ENCODE data around the gene BHMT. TPM values are rescaled to one million over a fixed set of nuclear protein-coding genes. Genes with fewer than 3 reads are reported as not detected.

Gene BHMT
- total RNA-seq, 4 donors from 2014 or later = 0.30 to 0.64 TPM; not detected in 2

- Histone ChIP-seq H3K27ac (no peak overlapping the region), H3K36me3 (no peaks in the 10 kb centered on the region), H3K4me1 (peaks cover 10% of the 10 kb centered on the region), H3K27me3 (peaks cover 26% of the 10 kb centered on the region), H3K4me3 (peak overlapping the region; percentile 7), H3K9me3 (no peaks in the 10 kb centered on the region)
- TF ChIP-seq POLR2A (IDR thresholded peaks at IDR 0.05) (no peak), POLR2AphosphoS5 (IDR thresholded peaks at IDR 0.05) (no peak), EP300 (IDR thresholded peaks at IDR 0.05) (no peak), CTCF (IDR thresholded peaks at IDR 0.05) (no peak)
- DNase-seq (ENCODE audit: low spot score in 2 of 2) = no peak
- 16% methylated on average over 21 of the region's 39 CpGs for WGBS
Measured at GRCh38 chr5:79111960-79112702, 522 bp downstream of the BHMT start.

- TF ChIP-seq EP300 (IDR thresholded peaks at IDR 0.05) = no peak
- TF ChIP-seq POLR2AphosphoS5 (IDR thresholded peaks at IDR 0.05) = no peak
- no peak for TF ChIP-seq POLR2A (IDR thresholded peaks at IDR 0.05)
- no peak for TF ChIP-seq CTCF (IDR thresholded peaks at IDR 0.05)
- no peak for DNase-seq (ENCODE audit: low spot score in 2 of 2)
- WGBS = 86% methylated on average over 5 of the region's 5 CpGs
- Histone ChIP-seq H3K4me3 (no peak overlapping the region), H3K27ac (no peak overlapping the region), H3K9me3 (no peaks in the 10 kb centered on the region), H3K36me3 (no peaks in the 10 kb centered on the region), H3K4me1 (peaks cover 10% of the 10 kb centered on the region), H3K27me3 (peaks cover 26% of the 10 kb centered on the region)
Measured at GRCh38 chr5:79112703-79113058, 1.1 kb downstream of the BHMT start.

- H3K4me1 ChIP-seq = no peaks in the 10 kb centered on the region
- H3K27me3 ChIP-seq = no peaks in the 10 kb centered on the region
- no peaks in the 10 kb centered on the region for H3K36me3 ChIP-seq
- no peak for TF ChIP-seq POLR2A (IDR thresholded peaks at IDR 0.05)
- no peak for DNase-seq (ENCODE audit: low spot score in 2 of 2)
- H3K27ac ChIP-seq = no peak overlapping the region
- WGBS = 74% methylated on average over 4 of the region's 4 CpGs
- H3K4me3 ChIP-seq = no peak overlapping the region
- no peaks in the 10 kb centered on the region for H3K9me3 ChIP-seq
Measured at GRCh38 chr5:79119486-79119885, 7.9 kb downstream of the BHMT start.

GRCh38 chr5:79120221-79120620, 8.6 kb downstream of the BHMT start:
- Histone ChIP-seq H3K4me1 (no peaks in the 10 kb centered on the region), H3K27ac (no peak overlapping the region), H3K36me3 (no peaks in the 10 kb centered on the region), H3K27me3 (no peaks in the 10 kb centered on the region), H3K9me3 (no peaks in the 10 kb centered on the region), H3K4me3 (no peak overlapping the region)
- WGBS = 93% methylated on average over 4 of the region's 4 CpGs
- no peak for DNase-seq (ENCODE audit: low spot score in 2 of 2)
- TF ChIP-seq POLR2AphosphoS5 (IDR thresholded peaks at IDR 0.05) (no peak), POLR2A (IDR thresholded peaks at IDR 0.05) (no peak), EP300 (IDR thresholded peaks at IDR 0.05) (no peak), CTCF (IDR thresholded peaks at IDR 0.05) (no peak)

- no peak for DNase-seq (ENCODE audit: low spot score in 2 of 2)
- no peaks in the 10 kb centered on the region for H3K4me1 ChIP-seq
- TF ChIP-seq CTCF (IDR thresholded peaks at IDR 0.05) = no peak
- TF ChIP-seq EP300 (IDR thresholded peaks at IDR 0.05) = no peak
- TF ChIP-seq POLR2AphosphoS5 (IDR thresholded peaks at IDR 0.05) = no peak
- TF ChIP-seq POLR2A (IDR thresholded peaks at IDR 0.05) = no peak
- no peak overlapping the region for H3K4me3 ChIP-seq
- no peaks in the 10 kb centered on the region for H3K27me3 ChIP-seq
- H3K27ac ChIP-seq = no peak overlapping the region
- H3K9me3 ChIP-seq = no peaks in the 10 kb centered on the region
- H3K36me3 ChIP-seq = no peaks in the 10 kb centered on the region
Measured at GRCh38 chr5:79122973-79123372, 11.4 kb downstream of the BHMT start.

GRCh38 chr5:79124607-79125006, 13.0 kb downstream of the BHMT start:
- DNase-seq (ENCODE audit: low spot score in 2 of 2) = no peak
- Histone ChIP-seq H3K27me3 (no peaks in the 10 kb centered on the region), H3K9me3 (no peaks in the 10 kb centered on the region), H3K36me3 (no peaks in the 10 kb centered on the region), H3K4me3 (no peak overlapping the region), H3K4me1 (no peaks in the 10 kb centered on the region), H3K27ac (no peak overlapping the region)
- 72% methylated on average over 1 of the region's 1 CpG for WGBS
- TF ChIP-seq POLR2A (IDR thresholded peaks at IDR 0.05) = no peak
- TF ChIP-seq CTCF (IDR thresholded peaks at IDR 0.05) = no peak
- TF ChIP-seq POLR2AphosphoS5 (IDR thresholded peaks at IDR 0.05) = no peak
- no peak for TF ChIP-seq EP300 (IDR thresholded peaks at IDR 0.05)
